Measurements from ENCODE around the gene ITIH2.
"Not testable (repeated sequence)": the region's sequence is repeated elsewhere in the genome, so short reads cannot be mapped to it uniquely, and the experiment has no call there.

The ITIH2 gene

DNA sequence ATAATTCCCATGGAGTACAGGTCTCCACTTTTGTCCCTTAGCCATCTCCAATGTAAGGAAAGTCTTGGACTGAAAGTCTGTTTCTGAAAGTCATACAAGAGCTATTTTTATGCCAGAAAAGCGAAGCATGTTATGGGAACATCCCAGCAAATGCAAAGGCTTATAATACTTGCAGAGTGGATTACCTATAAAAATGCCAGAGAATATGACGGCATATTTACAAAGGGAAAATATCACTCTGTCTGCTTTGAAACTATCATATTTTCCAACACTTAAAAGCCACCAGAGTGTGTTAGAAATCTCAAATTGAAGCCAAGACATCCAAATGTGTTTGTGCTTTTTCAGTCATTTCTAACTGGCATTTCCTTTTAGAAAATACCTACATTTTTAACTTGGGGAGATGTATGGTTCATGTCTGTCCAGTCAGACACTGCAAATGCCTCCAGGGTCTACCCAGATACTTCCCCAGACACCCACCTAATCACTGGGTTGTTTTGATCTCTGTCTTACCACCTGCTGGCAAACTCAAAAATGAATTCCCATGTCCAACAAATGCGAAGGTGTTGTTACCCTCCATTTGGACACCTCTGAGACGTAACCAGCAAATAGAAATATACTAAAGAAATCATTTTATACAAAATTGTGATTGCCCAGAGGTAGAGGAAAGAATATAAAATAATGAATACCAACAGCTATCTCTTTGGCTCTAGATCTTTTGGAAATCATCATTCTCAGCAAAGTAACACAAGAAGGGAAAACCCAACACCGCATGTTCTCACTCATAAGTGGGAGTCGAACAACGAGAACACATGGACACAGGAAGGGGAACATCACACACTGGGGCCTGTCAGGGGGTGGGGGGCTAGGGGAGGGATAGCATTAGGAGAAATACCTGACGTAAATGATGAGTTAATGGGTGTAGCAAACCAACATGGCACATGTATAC is 1.2 kb downstream of the ITIH2 start:
- no peak for DNase-seq (ENCODE audit: low spot score)
- TF ChIP-seq, protein P1, sequence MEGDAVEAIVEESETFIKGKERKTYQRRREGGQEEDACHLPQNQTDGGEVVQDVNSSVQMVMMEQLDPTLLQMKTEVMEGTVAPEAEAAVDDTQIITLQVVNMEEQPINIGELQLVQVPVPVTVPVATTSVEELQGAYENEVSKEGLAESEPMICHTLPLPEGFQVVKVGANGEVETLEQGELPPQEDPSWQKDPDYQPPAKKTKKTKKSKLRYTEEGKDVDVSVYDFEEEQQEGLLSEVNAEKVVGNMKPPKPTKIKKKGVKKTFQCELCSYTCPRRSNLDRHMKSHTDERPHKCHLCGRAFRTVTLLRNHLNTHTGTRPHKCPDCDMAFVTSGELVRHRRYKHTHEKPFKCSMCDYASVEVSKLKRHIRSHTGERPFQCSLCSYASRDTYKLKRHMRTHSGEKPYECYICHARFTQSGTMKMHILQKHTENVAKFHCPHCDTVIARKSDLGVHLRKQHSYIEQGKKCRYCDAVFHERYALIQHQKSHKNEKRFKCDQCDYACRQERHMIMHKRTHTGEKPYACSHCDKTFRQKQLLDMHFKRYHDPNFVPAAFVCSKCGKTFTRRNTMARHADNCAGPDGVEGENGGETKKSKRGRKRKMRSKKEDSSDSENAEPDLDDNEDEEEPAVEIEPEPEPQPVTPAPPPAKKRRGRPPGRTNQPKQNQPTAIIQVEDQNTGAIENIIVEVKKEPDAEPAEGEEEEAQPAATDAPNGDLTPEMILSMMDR (IDR thresholded peaks at IDR 0.05; ENCODE audit: extremely low read depth, missing control alignments) = no peak

DNA sequence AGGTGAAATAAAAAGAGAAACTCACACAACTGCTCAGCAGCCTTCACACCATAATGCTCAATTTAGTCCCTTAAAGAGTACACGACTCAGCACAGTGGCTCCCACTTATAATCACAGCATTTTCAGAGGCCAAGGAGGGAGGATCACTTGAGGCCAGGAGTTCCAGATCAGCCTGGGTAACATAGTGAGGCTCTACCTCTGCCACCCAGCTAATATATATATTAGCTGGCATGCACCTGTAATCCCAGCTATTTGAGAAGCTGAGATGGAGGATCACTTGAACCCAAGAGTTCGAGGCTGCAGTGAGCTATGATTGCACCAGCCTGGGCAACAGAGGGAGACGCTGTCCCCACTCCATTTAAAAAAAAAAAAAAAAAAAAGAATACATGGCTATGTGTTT is 2.2 kb downstream of the ITIH2 start:
- TF ChIP-seq, protein P1 (IDR thresholded peaks at IDR 0.05; ENCODE audit: extremely low read depth, missing control alignments) = no peak
- no peak for DNase-seq (ENCODE audit: low spot score)

DNA sequence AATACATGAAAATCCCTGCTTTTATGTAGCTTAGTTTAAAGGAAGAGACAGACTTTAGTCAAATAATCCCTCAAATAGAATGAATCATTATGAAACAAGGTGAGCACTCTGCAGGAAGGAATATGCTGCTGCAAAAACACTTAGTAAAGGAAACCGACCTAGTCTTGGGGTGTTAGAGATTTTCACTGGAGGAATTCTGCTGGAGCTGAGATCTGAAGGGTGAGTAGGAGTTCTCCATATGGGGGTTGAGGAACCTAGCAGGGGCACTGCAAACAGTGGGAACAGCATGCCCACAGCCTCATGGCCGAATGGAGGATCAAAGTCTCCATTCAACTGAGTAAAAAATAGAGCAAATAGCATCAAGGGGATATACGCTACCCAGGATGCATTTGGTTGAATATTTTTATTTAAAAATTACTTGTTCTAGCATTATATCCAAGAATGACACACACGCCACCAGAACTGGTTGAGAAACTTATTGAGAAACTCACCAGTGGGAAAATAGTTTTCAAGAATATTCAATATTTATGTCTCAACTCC is 3.5 kb downstream of the ITIH2 start:
- DNase-seq (ENCODE audit: low spot score) = no peak
- TF ChIP-seq, protein P1 (IDR thresholded peaks at IDR 0.05; ENCODE audit: extremely low read depth, missing control alignments) = no peak

DNA sequence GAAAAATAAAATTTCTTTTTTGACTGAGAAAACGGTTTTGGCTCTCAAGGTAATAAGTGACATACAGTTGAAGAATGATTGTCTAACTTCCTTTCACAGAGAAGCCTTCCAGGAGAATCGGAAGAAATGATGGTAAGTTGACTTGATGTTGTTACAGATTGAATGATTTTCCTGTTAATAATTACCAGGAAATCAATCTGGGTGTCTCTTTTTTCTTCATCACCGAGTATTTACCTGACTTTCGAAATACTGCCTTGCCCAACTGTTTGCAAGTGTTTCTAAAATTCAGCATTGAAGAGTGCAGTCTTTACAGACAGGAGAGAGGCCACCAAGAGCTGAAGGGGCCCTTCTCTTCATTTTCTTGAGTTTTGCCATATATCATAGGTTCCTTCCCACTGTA is 4.0 kb downstream of the ITIH2 start:
- no peak for DNase-seq (ENCODE audit: low spot score)
- TF ChIP-seq, protein P1 (IDR thresholded peaks at IDR 0.05; ENCODE audit: extremely low read depth, missing control alignments) = no peak

DNA sequence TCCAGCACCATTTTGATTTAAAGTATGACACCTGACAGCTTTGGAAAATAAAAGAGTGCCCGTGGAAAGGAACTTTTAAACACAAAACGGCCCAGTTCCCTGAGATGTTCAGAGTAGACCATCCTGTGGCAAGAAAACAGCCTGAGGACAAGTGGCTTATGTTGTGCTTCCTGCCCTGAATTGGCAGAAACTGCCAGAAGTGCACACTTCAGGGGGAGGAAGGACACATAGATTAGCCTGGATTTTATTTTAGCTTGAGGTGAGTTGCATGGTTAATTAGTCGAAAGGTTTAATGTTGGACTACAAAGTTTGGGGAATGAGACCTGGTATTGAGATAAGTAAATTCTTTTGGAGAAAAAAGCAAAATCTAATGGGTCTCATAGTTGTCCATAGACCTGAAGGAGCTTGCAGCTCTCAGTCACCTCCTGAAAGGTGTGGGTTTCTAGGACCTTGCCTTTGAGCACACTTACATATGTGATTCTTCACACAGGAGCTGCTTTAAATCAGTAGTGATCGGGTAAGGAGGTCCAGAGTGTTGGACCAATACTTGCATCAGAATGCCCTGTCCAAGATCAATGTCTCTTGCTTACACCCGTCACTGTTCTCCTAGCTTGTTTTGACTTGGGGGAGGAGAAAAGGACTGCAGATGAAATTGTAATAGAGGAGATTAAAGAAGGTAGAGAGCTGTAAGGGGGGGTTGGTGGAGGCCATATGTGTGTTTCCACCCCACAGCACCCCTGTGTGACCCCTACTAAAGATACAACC is 4.9 kb downstream of the ITIH2 start:
- TF ChIP-seq, protein P1 (IDR thresholded peaks at IDR 0.05; ENCODE audit: extremely low read depth, missing control alignments) = no peak
- no peak for DNase-seq (ENCODE audit: low spot score)

DNA sequence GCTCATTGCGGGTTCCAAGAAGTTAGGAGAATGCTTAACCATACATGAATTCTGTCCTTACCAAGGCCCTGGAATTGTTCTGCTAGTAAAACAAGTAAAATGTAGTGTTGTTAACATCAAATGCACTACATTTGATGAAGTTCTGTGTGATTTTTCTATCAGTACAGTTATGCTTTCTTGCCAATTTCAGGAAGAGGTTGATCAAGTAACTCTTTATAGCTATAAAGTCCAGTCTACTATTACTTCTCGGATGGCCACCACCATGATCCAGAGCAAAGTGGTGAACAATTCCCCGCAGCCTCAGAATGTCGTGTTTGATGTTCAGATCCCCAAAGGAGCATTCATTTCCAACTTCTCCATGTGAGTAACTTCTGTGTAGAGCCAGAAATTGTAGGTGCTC is 5.7 kb downstream of the ITIH2 start:
- no peak for DNase-seq (ENCODE audit: low spot score)
- TF ChIP-seq, protein P1 (IDR thresholded peaks at IDR 0.05; ENCODE audit: extremely low read depth, missing control alignments) = no peak

DNA sequence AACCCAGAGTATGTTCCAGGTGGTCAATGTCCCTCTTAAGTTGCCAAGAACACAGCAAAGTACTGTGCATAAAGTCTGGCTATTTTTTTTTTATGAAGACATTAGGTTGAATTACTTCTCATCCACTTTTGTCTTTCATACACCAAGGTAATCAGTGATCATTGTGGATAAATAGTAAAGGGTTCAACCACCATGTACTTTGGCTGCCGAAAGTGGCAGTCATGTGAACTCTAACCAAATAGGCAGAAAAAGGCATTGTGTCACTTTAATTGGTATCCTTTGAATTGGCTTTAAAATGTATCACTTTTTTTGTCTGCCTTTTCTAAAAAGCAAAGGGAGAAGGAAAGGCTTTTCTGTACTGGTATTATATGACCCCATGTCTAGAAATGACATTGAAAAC is 7.3 kb downstream of the ITIH2 start:
- TF ChIP-seq, protein P1 (IDR thresholded peaks at IDR 0.05; ENCODE audit: extremely low read depth, missing control alignments) = no peak
- no peak for DNase-seq (ENCODE audit: low spot score)

DNA sequence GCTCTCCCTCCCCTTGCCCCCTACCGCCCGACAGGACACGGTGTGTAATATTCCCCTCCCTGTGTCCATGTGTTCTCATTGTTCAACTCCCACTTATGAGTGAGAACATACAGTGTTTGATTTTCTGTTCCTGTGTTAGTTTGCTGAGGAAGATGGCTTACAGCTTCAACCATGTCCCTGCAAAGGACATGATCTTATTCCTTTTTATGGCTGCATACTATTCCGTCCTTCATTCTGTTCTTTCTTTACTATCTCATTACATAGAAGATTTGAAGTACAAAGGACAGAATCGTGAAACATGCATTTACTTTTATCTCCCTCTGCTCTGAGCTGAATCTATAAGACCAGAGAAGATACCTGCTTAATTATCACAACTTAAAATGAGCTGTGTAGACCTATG is 8.0 kb downstream of the ITIH2 start:
- not testable (repeated sequence) for DNase-seq (ENCODE audit: low spot score)

Measured in GM20000 (cell line).